MM.1S (cell line): ENCODE data around the gene CPSF3.

ENCODE experiments used
- EZH2 ChIP-seq: fragments of 300-600 bp; sonication (generic); optimal IDR thresholded peaks from 2 replicates; pipeline ENCODE3; 2017; ENCODE audit warnings: low read depth, mild to moderate bottlenecking, antibody characterized with exemption, low read length, mixed read lengths
- EZH2phosphoT487 ChIP-seq: fragments of 300-600 bp; sonication (generic); IDR thresholded peaks from 2 replicates; pipeline ENCODE4 v1.6.1; 2018; ENCODE audit warnings: antibody characterized with exemption, low read length
- TF ChIP-seq, protein P1 (sequence below): fragments of 300-600 bp; sonication (generic); IDR thresholded peaks from 2 replicates; pipeline ENCODE4 v1.5.1; 2016; ENCODE audit warnings: antibody characterized with exemption, low read length, mixed read lengths

GRCh38 chr2:9404451-9404850, 19.0 kb upstream of the CPSF3 start:
- TF ChIP-seq, protein P1, sequence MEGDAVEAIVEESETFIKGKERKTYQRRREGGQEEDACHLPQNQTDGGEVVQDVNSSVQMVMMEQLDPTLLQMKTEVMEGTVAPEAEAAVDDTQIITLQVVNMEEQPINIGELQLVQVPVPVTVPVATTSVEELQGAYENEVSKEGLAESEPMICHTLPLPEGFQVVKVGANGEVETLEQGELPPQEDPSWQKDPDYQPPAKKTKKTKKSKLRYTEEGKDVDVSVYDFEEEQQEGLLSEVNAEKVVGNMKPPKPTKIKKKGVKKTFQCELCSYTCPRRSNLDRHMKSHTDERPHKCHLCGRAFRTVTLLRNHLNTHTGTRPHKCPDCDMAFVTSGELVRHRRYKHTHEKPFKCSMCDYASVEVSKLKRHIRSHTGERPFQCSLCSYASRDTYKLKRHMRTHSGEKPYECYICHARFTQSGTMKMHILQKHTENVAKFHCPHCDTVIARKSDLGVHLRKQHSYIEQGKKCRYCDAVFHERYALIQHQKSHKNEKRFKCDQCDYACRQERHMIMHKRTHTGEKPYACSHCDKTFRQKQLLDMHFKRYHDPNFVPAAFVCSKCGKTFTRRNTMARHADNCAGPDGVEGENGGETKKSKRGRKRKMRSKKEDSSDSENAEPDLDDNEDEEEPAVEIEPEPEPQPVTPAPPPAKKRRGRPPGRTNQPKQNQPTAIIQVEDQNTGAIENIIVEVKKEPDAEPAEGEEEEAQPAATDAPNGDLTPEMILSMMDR = no peak
- TF ChIP-seq EZH2 (no peak), EZH2phosphoT487 (no peak)
